OCI-LY3 (cell line): ENCODE results near the gene ITSN1.

Experiments used
- CTCF ChIP-seq: fragments of 200-600, 300-600 bp; sonication (generic); IDR thresholded peaks from 2 replicates; pipeline ENCODE4 v1.5.1; 2014; ENCODE audit warnings: antibody characterized with exemption, low read length, low read depth
- EZH2phosphoT487 ChIP-seq: fragments of 200-600 bp; shearing (Covaris generic); IDR thresholded peaks from 2 replicates; pipeline ENCODE4 v1.6.1; 2018; ENCODE audit warnings: antibody characterized with exemption, mixed run types, low read depth

- TF ChIP-seq CTCF (no peak), EZH2phosphoT487 (no peak)
Measured at GRCh38 chr21:33698087-33698860, 56.0 kb downstream of the ITSN1 start.
